ENCODE data around the gene GPR78.
"Not testable (repeated sequence)": the region's sequence is repeated elsewhere in the genome, so short reads cannot be mapped to it uniquely, and the experiment has no call there.

The GPR78 gene

DNA sequence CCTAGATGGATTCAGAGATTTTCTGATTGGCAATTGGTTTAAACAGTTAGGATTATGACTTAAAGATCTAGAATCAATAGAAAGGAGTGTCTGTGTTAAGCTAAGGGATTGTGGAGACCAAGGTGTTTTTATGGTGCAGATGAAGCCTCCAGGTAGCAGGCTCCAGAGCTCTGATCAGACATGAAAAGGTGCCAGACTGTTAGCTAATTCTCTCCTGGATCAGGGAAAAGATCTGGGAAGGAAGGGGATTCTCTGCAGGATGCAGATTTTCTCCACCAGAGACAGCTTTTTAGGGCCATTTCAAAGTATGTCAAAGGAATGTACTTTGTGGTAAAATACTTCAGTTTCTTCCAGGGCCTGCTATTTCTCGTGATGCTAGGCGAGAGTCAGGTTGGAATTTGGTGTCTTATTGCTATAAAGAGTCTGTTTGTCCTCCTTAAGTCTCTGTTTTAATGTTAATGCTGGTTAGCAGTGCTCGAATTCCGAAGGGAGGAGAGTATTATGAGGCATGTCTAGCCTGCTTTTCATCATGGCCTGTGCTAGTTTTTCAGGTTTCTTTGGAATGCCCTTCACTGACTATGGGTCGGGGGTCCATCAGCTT lies 12.0 kb upstream of the GPR78 start:
- no peak for DNase-seq

DNA sequence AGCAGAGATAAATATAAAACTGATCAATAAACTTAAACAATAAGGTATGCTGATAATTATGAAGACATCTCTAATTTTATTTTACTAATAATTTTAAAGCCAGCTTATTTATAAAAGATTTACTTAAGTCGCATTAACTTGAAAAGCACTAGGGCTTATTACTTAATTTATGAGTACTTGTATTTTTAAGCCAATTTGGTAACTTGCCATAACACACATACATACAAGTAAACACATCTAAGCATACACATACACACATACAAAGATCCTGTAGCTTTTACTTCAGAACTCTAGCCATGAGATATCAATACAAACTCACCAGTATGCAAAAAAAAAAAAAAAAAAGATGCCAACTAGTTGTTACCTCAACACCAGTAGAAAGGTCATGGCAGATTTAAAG lies 10.0 kb upstream of the GPR78 start:
- no peak for DNase-seq

GRCh38 chr4:8571702-8572685 lies 8.2 kb upstream of the GPR78 start:
- no peak for DNase-seq

DNA sequence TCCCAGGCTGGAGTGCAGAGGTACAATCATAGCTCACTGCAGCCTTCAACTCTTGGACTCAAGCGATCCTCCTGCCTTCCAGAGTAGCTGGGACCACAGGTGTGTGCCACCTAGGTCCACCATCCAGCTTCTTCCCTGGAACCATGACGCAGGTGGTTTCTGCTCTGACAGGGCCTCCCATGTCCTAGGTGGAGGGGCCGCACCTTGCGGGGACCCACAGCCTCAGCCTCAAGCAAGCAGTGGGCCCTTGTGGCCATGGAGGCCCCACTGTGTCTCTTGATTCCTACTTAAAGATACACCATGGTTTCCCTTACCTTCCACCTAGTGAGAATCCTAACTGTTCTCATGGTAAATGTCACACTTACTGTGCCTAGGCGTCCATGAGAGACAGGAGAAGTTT lies 6.9 kb upstream of the GPR78 start:
- DNase-seq: no peak

- DNase-seq: no peak
Measured at GRCh38 chr4:8574796-8575370, 5.3 kb upstream of the GPR78 start.

- DNase-seq: no peak
Measured at GRCh38 chr4:8575457-8575856, 4.7 kb upstream of the GPR78 start.

- not testable (repeated sequence) for DNase-seq
Measured at GRCh38 chr4:8576591-8576990, 3.6 kb upstream of the GPR78 start.

- DNase-seq: no peak
Measured at GRCh38 chr4:8577046-8577445, 3.1 kb upstream of the GPR78 start.

DNA sequence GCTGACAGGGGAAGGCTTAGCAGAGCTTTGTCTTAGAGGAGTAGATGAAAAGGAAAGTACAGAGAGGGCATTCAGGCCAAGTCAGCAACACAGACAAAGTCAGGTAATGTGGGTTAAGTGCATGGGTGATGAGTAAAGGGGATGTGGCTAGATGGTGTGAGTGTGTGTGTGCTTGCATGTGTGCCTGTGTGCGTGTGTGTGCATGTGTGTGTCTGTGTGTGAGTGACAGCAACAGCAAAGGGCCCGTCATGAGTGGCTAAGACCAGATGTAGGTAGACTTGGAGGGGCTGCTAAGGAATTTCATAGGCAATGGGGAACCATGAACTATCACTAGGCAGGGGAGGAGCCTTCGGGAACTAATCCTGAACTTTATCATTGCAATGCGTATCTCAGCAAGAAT lies 2.2 kb upstream of the GPR78 start:
- no peak for DNase-seq

DNA sequence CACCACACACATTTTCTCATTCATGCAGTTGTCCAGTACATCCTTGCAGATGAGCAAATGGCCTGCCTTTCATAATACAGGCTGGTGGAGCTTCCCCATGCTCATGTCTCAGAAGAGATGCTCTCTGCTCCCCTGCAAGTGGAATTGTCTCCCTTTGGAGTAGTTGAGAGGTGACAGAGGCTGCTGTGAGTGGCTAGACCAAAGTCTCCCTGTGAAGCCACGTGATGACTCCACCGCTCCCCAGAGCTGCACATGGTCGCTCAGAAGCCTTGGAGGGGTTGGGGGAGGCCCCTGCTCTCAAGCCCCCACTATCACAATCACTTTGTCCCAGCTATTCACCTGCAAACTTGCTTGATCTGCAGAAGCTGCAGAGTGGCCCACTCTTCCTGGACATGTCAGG lies 1.5 kb upstream of the GPR78 start:
- DNase-seq: no peak

- no peak for DNase-seq
Measured at GRCh38 chr4:8579526-8580320, 469 bp upstream of the GPR78 start.

- no peak for DNase-seq
Measured at GRCh38 chr4:8581094-8581861, 1.1 kb downstream of the GPR78 start.

- no peak for DNase-seq
Measured at GRCh38 chr4:8582016-8582415, 1.8 kb downstream of the GPR78 start.

- no peak for DNase-seq
Measured at GRCh38 chr4:8582436-8582835, 2.2 kb downstream of the GPR78 start.

- DNase-seq: no peak
Measured at GRCh38 chr4:8582941-8583654, 2.9 kb downstream of the GPR78 start.

GRCh38 chr4:8583655-8584025 lies 3.4 kb downstream of the GPR78 start:
- no peak for DNase-seq

- no peak for DNase-seq
Measured at GRCh38 chr4:8585186-8585585, 5.0 kb downstream of the GPR78 start.

GRCh38 chr4:8585721-8586212 lies 5.6 kb downstream of the GPR78 start:
- no peak for DNase-seq

DNA sequence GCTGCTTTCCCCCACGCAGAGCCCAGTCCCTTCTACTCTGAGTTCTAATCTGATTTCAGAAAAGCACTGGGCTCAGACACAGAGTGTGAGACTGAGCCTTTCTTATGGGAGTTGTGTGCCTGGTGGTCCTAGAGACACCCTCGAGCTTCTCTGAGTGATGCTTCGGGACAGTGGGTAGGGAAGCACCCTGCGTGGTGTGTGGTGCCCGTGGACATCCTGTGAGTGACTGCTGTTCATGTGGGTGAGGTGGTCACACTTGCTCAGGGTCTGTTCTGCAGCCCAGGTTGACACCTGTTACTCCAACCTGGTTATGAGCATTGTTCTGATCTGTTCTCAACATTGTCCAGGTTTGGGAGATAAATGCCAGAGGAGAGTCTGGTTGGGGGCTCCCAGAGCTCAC lies 6.1 kb downstream of the GPR78 start:
- no peak for DNase-seq

- no peak for DNase-seq
Measured at GRCh38 chr4:8586671-8587468, 6.7 kb downstream of the GPR78 start.
